Hepatocyte (in vitro differentiated cells): ENCODE results near the gene CCDC179. TPM values are rescaled to one million over a fixed set of nuclear protein-coding genes. Genes with fewer than 3 reads are reported as not detected.

Experiments used
- DNase-seq: peaks from one replicate; pipeline ENCODE4 v3.0.0-alpha.2; 2016; ENCODE audit warnings: low spot score
- H2AFZ ChIP-seq: fragments of 200-600 bp; sonication (generic); 2 replicates; pipeline ENCODE4 v1.6.0; 2016; ENCODE audit warnings: antibody characterized with exemption, mild to moderate bottlenecking
- H3K27ac ChIP-seq: fragments of 200-600 bp; sonication (generic); 2 replicates; pipeline ENCODE4 v1.5.1; 2016; ENCODE audit warnings: mild to moderate bottlenecking
- H3K27me3 ChIP-seq: fragments of 200-600 bp; sonication (generic); 2 replicates; pipeline ENCODE4 v1.6.1; 2016
- H3K36me3 ChIP-seq: fragments of 200-600 bp; sonication (generic); replicated peaks from 2 replicates; pipeline ENCODE4 v1.5.1; 2016; ENCODE audit warnings: low read depth; ENCODE audit not compliant: insufficient read depth
- H3K4me1 ChIP-seq: fragments of 200-600 bp; sonication (generic); 2 replicates; pipeline ENCODE4 v1.5.1; 2016; ENCODE audit warnings: mild to moderate bottlenecking, moderate library complexity; ENCODE audit not compliant: insufficient read depth
- H3K4me2 ChIP-seq: fragments of 200-600 bp; sonication (generic); 2 replicates; pipeline ENCODE4 v1.6.0; 2016
- H3K4me3 ChIP-seq: fragments of 200-600 bp; sonication (generic); 2 replicates; pipeline ENCODE4 v1.5.1; 2016; ENCODE audit warnings: mild to moderate bottlenecking
- H3K79me2 ChIP-seq: fragments of 200-600 bp; sonication (generic); 2 replicates; pipeline ENCODE4 v1.6.0; 2017; ENCODE audit warnings: mild to moderate bottlenecking
- H3K9me2 ChIP-seq: fragments of 200-600 bp; sonication (generic); replicated peaks from 2 replicates; pipeline ENCODE4 v1.6.0; 2017; ENCODE audit warnings: mild to moderate bottlenecking; ENCODE audit not compliant: insufficient read depth
- H3K9me3 ChIP-seq: fragments of 200-600 bp; sonication (generic); 2 replicates; pipeline ENCODE4 v1.5.1; 2016; ENCODE audit warnings: low read depth, mild to moderate bottlenecking
- H4K20me1 ChIP-seq: fragments of 200-600 bp; sonication (generic); 2 replicates; pipeline ENCODE4 v1.6.0; 2016; ENCODE audit warnings: mild to moderate bottlenecking; ENCODE audit not compliant: insufficient read depth, poor library complexity, severe bottlenecking
- EZH2 ChIP-seq: fragments of 200-600 bp; sonication (generic); IDR thresholded peaks from 2 replicates; pipeline ENCODE4 v1.6.1; 2016; ENCODE audit warnings: antibody characterized with exemption, mild to moderate bottlenecking, borderline replicate concordance
- EZH2phosphoT487 ChIP-seq: fragments of 200-600 bp; sonication (generic); IDR thresholded peaks from one replicate; pipeline ENCODE4 v1.6.1; 2018; ENCODE audit warnings: antibody characterized with exemption, mild to moderate bottlenecking, low read depth, moderate library complexity; ENCODE audit not compliant: unreplicated experiment, severe bottlenecking
- WGBS: methylation state at CpG from one replicate; pipeline ENCODE4 v1.1.6; 2016; ENCODE audit warnings: low lambda C conversion rate; ENCODE audit errors: missing lambda C conversion rate; 5-methylcytosine and 5-hydroxymethylcytosine counted together
- polyA plus RNA-seq: library from polyadenylated mRNA; unstranded; fragments of >200 nt; fragmentation: Nextera tagmentation; extraction: Ambion mirVana; gene quantifications from 2 replicates; pipeline ENCODE4 v1.2.1, GENCODE V29; 2016
- total RNA-seq: library from RNA; depleted of rRNA; stranded (reverse); fragments of >200 nt; gene quantifications from 2 replicates; pipeline ENCODE4 v1.2.3, GENCODE V29; 2014
- TF ChIP-seq, protein P1 (sequence below): fragments of 200-600 bp; sonication (generic); IDR thresholded peaks from 2 replicates; pipeline ENCODE4 v1.5.1; 2016; ENCODE audit warnings: antibody characterized with exemption, mild to moderate bottlenecking; ENCODE audit not compliant: poor library complexity

The CCDC179 gene
- total RNA-seq = not detected in 2 replicates
- 0.40 TPM in 1 of 2 replicates, not detected in the other for polyA plus RNA-seq

DNA sequence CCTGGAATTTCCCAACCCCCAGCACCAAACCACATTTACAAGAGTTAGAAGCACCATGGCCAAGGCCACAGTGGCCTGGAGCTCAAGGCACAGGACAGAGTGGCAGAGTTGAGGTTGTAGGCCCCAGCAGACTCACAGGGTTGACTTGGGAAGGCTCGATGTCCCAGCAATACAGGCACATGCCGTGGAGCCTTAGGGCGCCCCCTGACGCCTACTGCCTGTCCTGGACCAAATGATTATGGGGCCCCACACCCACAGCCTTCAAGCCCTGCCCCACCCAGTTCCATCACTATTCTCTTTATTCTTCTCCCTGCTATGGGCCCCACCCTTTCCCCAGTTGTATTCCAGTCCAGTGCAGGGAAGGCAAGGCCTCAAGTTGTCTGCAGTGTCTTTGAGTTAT, at the start of gene CCDC179:
Gene CCDC179, minus strand, starts transcription at position 234 of the 400 bp plus-strand sequence. Its CDS starts 53 bp downstream, at position 181.
- no peaks in the 10 kb centered on the region for H3K9me3 ChIP-seq
- no peaks in the 10 kb centered on the region for H3K4me1 ChIP-seq
- H3K9me2 ChIP-seq = no peaks in the 10 kb centered on the region
- DNase-seq = no peak
- no peaks in the 10 kb centered on the region for H4K20me1 ChIP-seq
- no peak within 1 kb of the TSS for H2AFZ ChIP-seq
- WGBS = 100% methylated on average over 4 of the region's 4 CpGs
- H3K4me2 ChIP-seq = no peak within 1 kb of the TSS
- H3K36me3 ChIP-seq = no peaks in the 10 kb centered on the region
- H3K27me3 ChIP-seq = no peaks in the 10 kb centered on the region
- no peaks in the 10 kb centered on the region for H3K79me2 ChIP-seq
- H3K27ac ChIP-seq = no peak within 1 kb of the TSS
- no peak within 1 kb of the TSS for H3K4me3 ChIP-seq
- TF ChIP-seq, protein P1, sequence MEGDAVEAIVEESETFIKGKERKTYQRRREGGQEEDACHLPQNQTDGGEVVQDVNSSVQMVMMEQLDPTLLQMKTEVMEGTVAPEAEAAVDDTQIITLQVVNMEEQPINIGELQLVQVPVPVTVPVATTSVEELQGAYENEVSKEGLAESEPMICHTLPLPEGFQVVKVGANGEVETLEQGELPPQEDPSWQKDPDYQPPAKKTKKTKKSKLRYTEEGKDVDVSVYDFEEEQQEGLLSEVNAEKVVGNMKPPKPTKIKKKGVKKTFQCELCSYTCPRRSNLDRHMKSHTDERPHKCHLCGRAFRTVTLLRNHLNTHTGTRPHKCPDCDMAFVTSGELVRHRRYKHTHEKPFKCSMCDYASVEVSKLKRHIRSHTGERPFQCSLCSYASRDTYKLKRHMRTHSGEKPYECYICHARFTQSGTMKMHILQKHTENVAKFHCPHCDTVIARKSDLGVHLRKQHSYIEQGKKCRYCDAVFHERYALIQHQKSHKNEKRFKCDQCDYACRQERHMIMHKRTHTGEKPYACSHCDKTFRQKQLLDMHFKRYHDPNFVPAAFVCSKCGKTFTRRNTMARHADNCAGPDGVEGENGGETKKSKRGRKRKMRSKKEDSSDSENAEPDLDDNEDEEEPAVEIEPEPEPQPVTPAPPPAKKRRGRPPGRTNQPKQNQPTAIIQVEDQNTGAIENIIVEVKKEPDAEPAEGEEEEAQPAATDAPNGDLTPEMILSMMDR = no peak
- TF ChIP-seq EZH2phosphoT487 = no peak
- no peak for TF ChIP-seq EZH2

DNA sequence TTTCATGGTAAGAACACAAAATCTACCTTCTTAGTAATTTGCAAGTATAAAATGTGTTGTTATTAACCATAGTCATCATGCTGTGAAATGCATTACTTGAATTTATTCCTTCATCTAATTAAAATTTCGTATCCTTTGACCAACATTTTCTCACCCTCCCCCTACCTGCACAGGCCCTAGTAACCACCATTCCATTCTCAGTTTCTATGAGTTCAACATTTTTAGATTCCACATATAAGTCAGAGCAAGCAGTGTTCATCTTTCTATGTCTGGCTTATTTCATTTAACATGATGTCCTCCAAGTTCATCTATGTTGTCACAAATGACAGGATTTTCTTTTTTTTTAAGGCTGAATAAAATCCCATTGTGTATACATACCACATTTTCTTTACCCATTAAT, 43.5 kb upstream of the CCDC179 start:
- WGBS = 92% methylated on average over 1 of the region's 1 CpG
- no peak overlapping the region for H3K4me3 ChIP-seq
- no peak for DNase-seq
- TF ChIP-seq EZH2phosphoT487 (no peak), EZH2 (no peak)
- TF ChIP-seq, protein P1 = no peak
- H3K9me3 ChIP-seq = no peaks in the 10 kb centered on the region
- H3K36me3 ChIP-seq = no peaks in the 10 kb centered on the region
- H4K20me1 ChIP-seq = no peaks in the 10 kb centered on the region
- H3K27me3 ChIP-seq = no peaks in the 10 kb centered on the region
- H3K27ac ChIP-seq = no peak overlapping the region
- no peak overlapping the region for H2AFZ ChIP-seq
- H3K4me2 ChIP-seq = no peak overlapping the region
- H3K9me2 ChIP-seq = no peaks in the 10 kb centered on the region
- H3K79me2 ChIP-seq = no peaks in the 10 kb centered on the region
- no peaks in the 10 kb centered on the region for H3K4me1 ChIP-seq

DNA sequence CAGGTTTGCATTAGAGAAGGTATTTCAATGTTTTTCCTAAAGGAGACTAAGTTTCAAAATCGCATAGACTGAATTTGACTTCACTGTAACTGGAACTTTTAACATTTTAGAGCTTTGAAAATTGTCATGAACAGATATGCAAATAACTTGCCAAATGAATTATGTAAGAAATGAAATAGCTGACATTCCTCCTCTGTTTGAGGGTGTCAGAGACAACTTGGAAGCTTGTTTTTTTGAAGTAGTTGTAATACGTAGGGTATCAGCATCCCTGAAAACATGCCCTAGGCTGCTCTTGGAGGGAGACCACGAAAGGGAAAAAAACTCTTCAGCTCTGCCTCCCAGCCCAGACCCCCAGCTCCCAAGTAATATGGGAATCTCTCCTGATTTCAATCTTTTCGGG, 41.3 kb upstream of the CCDC179 start:
- Histone ChIP-seq H3K4me1 (no peaks in the 10 kb centered on the region), H3K4me2 (no peak overlapping the region), H4K20me1 (no peaks in the 10 kb centered on the region), H3K27ac (no peak overlapping the region), H3K79me2 (no peaks in the 10 kb centered on the region), H3K9me3 (no peaks in the 10 kb centered on the region), H3K9me2 (no peaks in the 10 kb centered on the region), H3K4me3 (no peak overlapping the region), H3K36me3 (no peaks in the 10 kb centered on the region), H2AFZ (no peak overlapping the region), H3K27me3 (no peaks in the 10 kb centered on the region)
- DNase-seq = no peak
- TF ChIP-seq EZH2 = no peak
- TF ChIP-seq EZH2phosphoT487 = no peak
- TF ChIP-seq, protein P1 = no peak
- WGBS = 90% methylated on average over 4 of the region's 4 CpGs
